Stimulated activated naive CD8-positive, alpha-beta T cell treated with anti-CD3 and anti-CD28 coated beads, Interleukin-15, Interleukin-2, amounts not matched to agents 100 ng/mL and 50 ng/mL, for 24 hours (primary cell): ENCODE data around the gene DCD.

Experiments used
- H3K27ac Mint-ChIP-seq: one replicate; pipeline ENCODE4 v1.8.0; 2021; ENCODE audit warnings: mild to moderate bottlenecking, mixed read lengths
- H3K27me3 Mint-ChIP-seq: one replicate; pipeline ENCODE4 v1.8.0; 2021; ENCODE audit warnings: mixed read lengths
- H3K36me3 Mint-ChIP-seq: one replicate; pipeline ENCODE4 v1.8.0; 2021; ENCODE audit warnings: low read depth, mixed read lengths
- H3K4me1 Mint-ChIP-seq: one replicate; pipeline ENCODE4 v1.8.0; 2021; ENCODE audit warnings: low read depth, mixed read lengths
- H3K4me3 Mint-ChIP-seq: one replicate; pipeline ENCODE4 v1.8.0; 2021; ENCODE audit warnings: mild to moderate bottlenecking, mixed read lengths
- H3K9me3 Mint-ChIP-seq: one replicate; pipeline ENCODE4 v1.8.0; 2021; ENCODE audit warnings: mixed read lengths

DCD gene

GRCh38 chr12:54631551-54631950 lies 16.6 kb downstream of the DCD start:
- peaks cover 45% of the 10 kb centered on the region for H3K27me3 Mint-ChIP-seq
- peaks cover 6% of the 10 kb centered on the region for H3K9me3 Mint-ChIP-seq
- peaks cover 12% of the 10 kb centered on the region for H3K4me1 Mint-ChIP-seq
- no peak overlapping the region for H3K27ac Mint-ChIP-seq
- no peaks in the 10 kb centered on the region for H3K36me3 Mint-ChIP-seq
- no peak overlapping the region for H3K4me3 Mint-ChIP-seq

GRCh38 chr12:54629925-54630324 lies 18.2 kb downstream of the DCD start:
- Mint-ChIP-seq H3K9me3 (peaks cover 7% of the 10 kb centered on the region), H3K27me3 (peaks cover 57% of the 10 kb centered on the region)

GRCh38 chr12:54628186-54628846 lies 19.8 kb downstream of the DCD start:
- Mint-ChIP-seq H3K27me3 (peaks cover 68% of the 10 kb centered on the region), H3K36me3 (no peaks in the 10 kb centered on the region), H3K9me3 (peaks cover 7% of the 10 kb centered on the region), H3K4me3 (no peak overlapping the region), H3K27ac (no peak overlapping the region), H3K4me1 (peaks cover 12% of the 10 kb centered on the region)

More at GRCh38 chr12:54629925-54630324, 18.2 kb downstream of the DCD start:
- Mint-ChIP-seq H3K27ac (no peak overlapping the region), H3K36me3 (no peaks in the 10 kb centered on the region), H3K4me3 (no peak overlapping the region), H3K4me1 (peaks cover 12% of the 10 kb centered on the region)

- Mint-ChIP-seq H3K27me3 (peaks cover 72% of the 10 kb centered on the region), H3K9me3 (peaks cover 7% of the 10 kb centered on the region), H3K36me3 (no peaks in the 10 kb centered on the region), H3K4me1 (peaks cover 3% of the 10 kb centered on the region), H3K27ac (no peak overlapping the region), H3K4me3 (no peak overlapping the region)
Observed at GRCh38 chr12:54627304-54627703, 20.9 kb downstream of the DCD start.

GRCh38 chr12:54625598-54625997 lies 22.6 kb downstream of the DCD start:
- no peak overlapping the region for H3K27ac Mint-ChIP-seq
- peaks cover 7% of the 10 kb centered on the region for H3K9me3 Mint-ChIP-seq
- H3K27me3 Mint-ChIP-seq, result peaks cover 83% of the 10 kb centered on the region
- no peak overlapping the region for H3K4me3 Mint-ChIP-seq
- H3K4me1 Mint-ChIP-seq, result no peaks in the 10 kb centered on the region
- no peaks in the 10 kb centered on the region for H3K36me3 Mint-ChIP-seq

- no peaks in the 10 kb centered on the region for H3K4me1 Mint-ChIP-seq
- no peak overlapping the region for H3K4me3 Mint-ChIP-seq
- peaks cover 75% of the 10 kb centered on the region for H3K27me3 Mint-ChIP-seq
- H3K27ac Mint-ChIP-seq, result no peak overlapping the region
- H3K36me3 Mint-ChIP-seq, result no peaks in the 10 kb centered on the region
- H3K9me3 Mint-ChIP-seq, result peaks cover 7% of the 10 kb centered on the region
Observed at GRCh38 chr12:54624315-54625279, 23.6 kb downstream of the DCD start.

- Mint-ChIP-seq H3K27me3 (peaks cover 69% of the 10 kb centered on the region), H3K4me1 (no peaks in the 10 kb centered on the region), H3K27ac (no peak overlapping the region), H3K9me3 (peaks cover 7% of the 10 kb centered on the region), H3K36me3 (no peaks in the 10 kb centered on the region), H3K4me3 (no peak overlapping the region)
Observed at GRCh38 chr12:54622463-54623183, 25.5 kb downstream of the DCD start.

GRCh38 chr12:54616933-54617680 lies 31.1 kb downstream of the DCD start:
- no peaks in the 10 kb centered on the region for H3K9me3 Mint-ChIP-seq
- H3K4me3 Mint-ChIP-seq, result no peak overlapping the region
- no peaks in the 10 kb centered on the region for H3K36me3 Mint-ChIP-seq
- H3K27ac Mint-ChIP-seq, result no peak overlapping the region
- H3K27me3 Mint-ChIP-seq, result peaks cover 44% of the 10 kb centered on the region
- H3K4me1 Mint-ChIP-seq, result peaks cover 7% of the 10 kb centered on the region

- peaks cover 22% of the 10 kb centered on the region for H3K27me3 Mint-ChIP-seq
- H3K27ac Mint-ChIP-seq, result no peak overlapping the region
- no peak overlapping the region for H3K4me3 Mint-ChIP-seq
- no peaks in the 10 kb centered on the region for H3K9me3 Mint-ChIP-seq
- peaks cover 7% of the 10 kb centered on the region for H3K4me1 Mint-ChIP-seq
- H3K36me3 Mint-ChIP-seq, result no peaks in the 10 kb centered on the region
Observed at GRCh38 chr12:54612225-54612750, 35.9 kb downstream of the DCD start.

GRCh38 chr12:54611715-54612149 lies 36.4 kb downstream of the DCD start:
- peaks cover 16% of the 10 kb centered on the region for H3K27me3 Mint-ChIP-seq

GRCh38 chr12:54608769-54609168 lies 39.4 kb downstream of the DCD start:
- H3K9me3 Mint-ChIP-seq, result no peaks in the 10 kb centered on the region
- no peaks in the 10 kb centered on the region for H3K36me3 Mint-ChIP-seq
- H3K4me3 Mint-ChIP-seq, result no peak overlapping the region
- H3K4me1 Mint-ChIP-seq, result no peaks in the 10 kb centered on the region
- H3K27ac Mint-ChIP-seq, result peak overlapping the region; percentile 29
- peaks cover 3% of the 10 kb centered on the region for H3K27me3 Mint-ChIP-seq

More at GRCh38 chr12:54611715-54612149, 36.4 kb downstream of the DCD start:
- H3K4me3 Mint-ChIP-seq, result no peak overlapping the region
- no peaks in the 10 kb centered on the region for H3K9me3 Mint-ChIP-seq
- no peaks in the 10 kb centered on the region for H3K36me3 Mint-ChIP-seq
- H3K27ac Mint-ChIP-seq, result no peak overlapping the region
- H3K4me1 Mint-ChIP-seq, result peaks cover 1% of the 10 kb centered on the region

- H3K4me3 Mint-ChIP-seq, result no peak overlapping the region
- no peaks in the 10 kb centered on the region for H3K27me3 Mint-ChIP-seq
- H3K9me3 Mint-ChIP-seq, result no peaks in the 10 kb centered on the region
- peaks cover 2% of the 10 kb centered on the region for H3K4me1 Mint-ChIP-seq
- no peak overlapping the region for H3K27ac Mint-ChIP-seq
- no peaks in the 10 kb centered on the region for H3K36me3 Mint-ChIP-seq
Observed at GRCh38 chr12:54608156-54608555, 40.0 kb downstream of the DCD start.

- Mint-ChIP-seq H3K36me3 (no peaks in the 10 kb centered on the region), H3K27me3 (no peaks in the 10 kb centered on the region), H3K4me1 (peaks cover 4% of the 10 kb centered on the region), H3K4me3 (no peak overlapping the region), H3K9me3 (no peaks in the 10 kb centered on the region), H3K27ac (no peak overlapping the region)
Observed at GRCh38 chr12:54606556-54606955, 41.6 kb downstream of the DCD start.
